Measurements from ENCODE around the gene CORO1C. TPM values are rescaled to one million over a fixed set of nuclear protein-coding genes. Genes with fewer than 3 reads are reported as not detected.
A peak's percentile ranks its signal among the peaks of the same experiment; 100 is the strongest.

Gene CORO1C
- total and polyA plus RNA-seq, 2 experiments from 2014 or later: 170 to 403 TPM

DNA sequence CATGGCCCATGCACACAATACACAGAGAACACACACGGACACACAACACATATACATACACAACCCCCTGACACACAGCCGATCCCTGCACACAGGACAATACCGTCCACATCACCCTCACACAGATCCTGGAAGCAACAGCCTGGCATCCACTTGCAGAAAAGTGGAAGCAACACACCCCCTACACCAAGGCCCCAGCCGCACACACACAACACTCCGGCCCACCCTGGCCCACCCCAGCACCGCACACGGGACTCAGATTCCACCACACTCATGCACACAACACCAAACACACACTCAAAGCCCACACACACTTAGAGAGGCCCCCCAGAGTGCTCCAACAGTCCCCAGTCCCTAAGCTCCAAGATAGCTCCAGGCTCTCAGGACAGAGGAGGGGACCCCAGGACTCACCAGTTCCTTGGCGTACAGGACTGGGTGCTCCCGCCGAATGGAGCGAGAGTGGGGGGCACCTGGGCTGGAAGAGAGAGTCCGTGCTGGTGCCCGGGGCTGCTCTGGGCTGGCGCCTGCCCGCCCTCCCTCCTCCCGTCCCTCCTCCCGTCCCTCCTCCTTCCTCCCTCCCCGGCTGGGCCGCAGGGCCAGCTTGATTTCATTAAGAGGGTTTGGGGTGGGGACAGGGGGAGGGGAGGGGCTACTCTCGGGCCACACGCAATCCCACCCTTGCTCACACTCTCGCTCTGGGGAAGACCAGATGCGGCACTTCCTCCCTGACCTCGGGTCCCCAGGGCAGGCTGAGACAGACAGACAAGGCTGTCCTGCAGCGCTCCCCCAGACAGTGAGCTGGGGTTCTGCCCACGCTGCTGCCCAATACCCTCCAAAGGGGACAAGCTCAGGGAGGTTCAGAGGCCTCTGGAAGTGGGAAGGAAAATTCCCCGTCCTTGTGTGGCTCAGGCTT, 133.5 kb downstream of the CORO1C start, which contains the start of gene TMEM119:
TSS of gene TMEM119 (minus strand) at position 526 of the 913 bp plus-strand sequence. CDS start 5,701 bp downstream, outside the sequence.
- Histone ChIP-seq H3K36me3 (ENCODE audit: low read depth) (no peaks in the 10 kb centered on the region), H4K20me1 (ENCODE audit: insufficient read depth) (no peaks in the 10 kb centered on the region), H3K27me3 (replicated peaks; ENCODE audit: insufficient read depth) (no peaks in the 10 kb centered on the region), H3F3A (ENCODE audit: insufficient read depth) (no peaks in the 10 kb centered on the region; the same call in 1 of the 2 replicates), H3K4me3 (peak within 1 kb of the TSS; percentile 71), H3K4me1 (ENCODE audit: insufficient read depth) (peaks cover 18% of the 10 kb centered on the region), H3K9ac (peak within 1 kb of the TSS; percentile 69), H3K4me2 (ENCODE audit: unreplicated experiment) (peak within 1 kb of the TSS; percentile 75), H3K9me3 (ENCODE audit: low read depth) (no peaks in the 10 kb centered on the region), H3K27ac (no peak within 1 kb of the TSS), H3K9me2 (ENCODE audit: insufficient read depth) (no peaks in the 10 kb centered on the region), H3K79me2 (ENCODE audit: insufficient read depth) (peaks cover 35% of the 10 kb centered on the region), H2AFZ (peak within 1 kb of the TSS; percentile 63)
- peak; percentile 66 for DNase-seq
- WGBS, 2 experiments (ENCODE audit: low coverage in 1 of 2, low lambda C conversion rate in 2 of 2, missing lambda C conversion rate in 2 of 2): 1 to 2% methylated on average over 16 to 27 of the region's 27 CpGs
- TF ChIP-seq EZH2phosphoT487 (IDR thresholded peaks at IDR 0.05; ENCODE audit: insufficient read depth, low read depth) (no peak), EZH2 (IDR thresholded peaks at IDR 0.05; ENCODE audit: insufficient read depth, poor library complexity, severe bottlenecking) (no peak)
- in situ Hi-C loops (cut with MboI): no loop called here

DNA sequence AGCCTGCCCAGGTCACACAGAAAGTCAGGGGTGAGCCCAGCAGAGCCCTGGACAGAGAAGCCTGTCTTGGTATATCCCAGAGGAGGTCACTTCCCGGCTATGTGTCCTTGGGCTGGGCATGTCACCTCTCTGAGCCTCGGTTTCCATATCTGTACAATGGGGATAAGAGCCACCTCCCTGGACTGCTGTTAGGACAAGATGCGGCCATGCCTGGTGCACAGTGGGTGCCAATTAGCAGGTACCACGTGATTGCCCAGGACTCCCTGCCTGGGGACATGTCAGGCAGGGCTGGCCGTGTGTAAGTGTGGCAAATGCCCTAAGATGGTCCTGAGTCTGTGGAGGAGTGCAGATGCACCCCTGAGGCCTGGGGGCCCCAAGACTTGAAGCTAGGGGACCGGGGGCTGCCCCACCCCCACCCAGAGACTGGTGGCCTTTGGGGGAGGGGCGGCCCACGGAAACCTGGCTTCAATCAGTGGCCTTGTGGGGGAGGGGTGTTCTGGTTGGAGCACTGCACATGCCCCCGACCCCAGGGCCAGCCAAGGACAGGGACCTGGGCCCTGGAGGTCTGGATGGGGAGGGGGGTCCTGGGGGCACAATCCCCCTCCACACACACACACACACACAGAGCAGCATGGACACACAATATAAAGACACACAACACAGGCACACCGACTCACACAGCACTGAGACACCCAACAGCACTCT, 134.3 kb downstream of the CORO1C start:
- H4K20me1 ChIP-seq (ENCODE audit: insufficient read depth): no peaks in the 10 kb centered on the region
- H3K4me1 ChIP-seq (ENCODE audit: insufficient read depth): peaks cover 18% of the 10 kb centered on the region
- DNase-seq: peak; percentile 42
- H3K9me2 ChIP-seq (ENCODE audit: insufficient read depth): no peaks in the 10 kb centered on the region
- H3K4me3 ChIP-seq: peak overlapping the region; percentile 71
- H3K27ac ChIP-seq: no peak overlapping the region
- H3K36me3 ChIP-seq (ENCODE audit: low read depth): no peaks in the 10 kb centered on the region
- peak overlapping the region; percentile 75 for H3K4me2 ChIP-seq (ENCODE audit: unreplicated experiment)
- peak overlapping the region; percentile 63 for H2AFZ ChIP-seq
- H3K9me3 ChIP-seq (ENCODE audit: low read depth): no peaks in the 10 kb centered on the region
- no peaks in the 10 kb centered on the region for H3K27me3 ChIP-seq (replicated peaks; ENCODE audit: insufficient read depth)
- H3F3A ChIP-seq (ENCODE audit: insufficient read depth): no peaks in the 10 kb centered on the region; the same call in 1 of the 2 replicates
- TF ChIP-seq EZH2 (IDR thresholded peaks at IDR 0.05; ENCODE audit: insufficient read depth, poor library complexity, severe bottlenecking) (no peak), EZH2phosphoT487 (IDR thresholded peaks at IDR 0.05; ENCODE audit: insufficient read depth, low read depth) (no peak)
- H3K79me2 ChIP-seq (ENCODE audit: insufficient read depth): peaks cover 35% of the 10 kb centered on the region
- in situ Hi-C loops (cut with MboI): no loop called here
- whole genome bisulfite sequencing, 2 experiments (ENCODE audit: low coverage in 1 of 2, low lambda C conversion rate in 2 of 2, missing lambda C conversion rate in 2 of 2): 3 to 8% methylated on average over 6 to 10 of the region's 10 CpGs
- peak overlapping the region; percentile 69 for H3K9ac ChIP-seq

DNA sequence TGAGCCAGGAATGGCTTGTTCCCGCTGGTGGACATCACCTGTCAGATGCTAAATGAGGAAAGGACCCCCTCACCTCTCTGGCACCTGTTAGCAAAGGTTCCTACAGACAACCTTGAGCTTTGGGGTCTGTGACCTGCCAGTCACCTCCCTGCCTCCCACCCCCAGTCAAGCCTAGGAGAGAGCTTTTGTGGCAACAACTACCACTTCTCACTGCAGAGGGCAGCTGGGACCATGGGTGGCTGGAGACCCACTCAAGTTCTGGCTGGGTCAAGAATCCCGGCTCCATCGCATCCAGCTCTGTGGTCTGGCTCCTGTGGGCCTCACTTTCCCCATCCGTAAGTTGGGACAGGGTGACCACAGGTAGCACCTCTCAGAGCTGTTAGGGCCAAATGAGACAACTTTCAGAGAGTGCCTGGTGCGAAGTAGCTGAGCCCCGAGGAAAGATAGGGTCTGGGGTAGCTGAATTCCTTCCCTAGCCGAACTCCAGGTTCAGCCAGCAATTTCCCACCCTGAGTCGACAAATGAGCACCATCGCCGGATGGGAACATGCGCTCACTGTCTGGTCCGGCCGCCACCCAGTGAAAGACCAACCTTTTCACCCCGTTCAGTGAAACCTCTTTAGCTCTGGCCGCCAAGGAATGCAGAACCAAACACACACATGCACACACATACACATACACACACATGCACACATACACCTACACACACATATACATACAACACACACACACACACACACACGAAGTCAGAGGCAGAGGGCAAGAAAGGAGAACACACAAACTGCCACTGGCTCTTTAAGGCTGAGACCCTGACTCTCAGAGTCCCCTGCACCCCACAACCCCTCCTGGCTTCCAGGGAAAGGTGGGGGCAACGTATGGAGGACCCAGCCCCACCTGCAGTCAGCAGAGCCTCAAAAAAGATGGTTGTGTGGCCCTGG, 135.3 kb downstream of the CORO1C start:
- Histone ChIP-seq H3K4me3 (peak overlapping the region; percentile 71), H3K9ac (peak overlapping the region; percentile 54), H3K9me2 (ENCODE audit: insufficient read depth) (no peaks in the 10 kb centered on the region), H4K20me1 (ENCODE audit: insufficient read depth) (no peaks in the 10 kb centered on the region), H2AFZ (peak overlapping the region; percentile 20; the same call in 1 of the 2 replicates), H3K9me3 (ENCODE audit: low read depth) (no peaks in the 10 kb centered on the region), H3K36me3 (ENCODE audit: low read depth) (no peaks in the 10 kb centered on the region), H3K4me2 (ENCODE audit: unreplicated experiment) (peak overlapping the region; percentile 75), H3K27ac (no peak overlapping the region), H3K4me1 (ENCODE audit: insufficient read depth) (peaks cover 18% of the 10 kb centered on the region), H3K27me3 (replicated peaks; ENCODE audit: insufficient read depth) (no peaks in the 10 kb centered on the region), H3F3A (ENCODE audit: insufficient read depth) (no peaks in the 10 kb centered on the region; the same call in 1 of the 2 replicates), H3K79me2 (ENCODE audit: insufficient read depth) (peaks cover 35% of the 10 kb centered on the region)
- TF ChIP-seq EZH2 (IDR thresholded peaks at IDR 0.05; ENCODE audit: insufficient read depth, poor library complexity, severe bottlenecking): no peak
- TF ChIP-seq EZH2phosphoT487 (IDR thresholded peaks at IDR 0.05; ENCODE audit: insufficient read depth, low read depth): no peak
- DNase-seq: peak; percentile 45
- 27 to 34% methylated on average over 16 to 17 of the region's 17 CpGs for WGBS, 2 experiments (ENCODE audit: low coverage in 1 of 2, low lambda C conversion rate in 2 of 2, missing lambda C conversion rate in 2 of 2)
- in situ Hi-C loops (cut with MboI): no loop called here

Small RNA genes within 50 kb of the gene (microRNA-seq; reads per million reads assigned to microRNA genes)
- gene MIR4496 (ENCODE audit: borderline number of aligned reads): not detected

Small RNA genes within 50 kb of the gene (small RNA-seq; reads per million reads assigned to genes)
- gene AC087893.2 (ENCODE audit: low read depth, low replicate concordance) (not detected), gene RF00019 (ENCODE audit: low read depth, low replicate concordance) (not detected), gene RF00561 (ENCODE audit: low read depth, low replicate concordance) (not detected), gene RNU7-169P (ENCODE audit: low read depth, low replicate concordance) (not detected)

Other genes with a start within 250 kb of the CORO1C start
- gene FICD, start 216.2 kb downstream of the CORO1C start, total RNA-seq (2014; rRNA removed; shearing (Covaris generic)): 8.6 and 9.4 TPM in 2 replicates
- 11.6 TPM in 2 replicates for gene FICD, start 216.2 kb downstream of the CORO1C start, polyA plus RNA-seq (2016; fragmentation: Nextera tagmentation; extraction: Ambion mirVana)
- 29.7 and 34.0 TPM in 2 replicates for gene SART3, start 170.3 kb downstream of the CORO1C start, total RNA-seq (2014; rRNA removed; shearing (Covaris generic))
- gene SART3, start 170.3 kb downstream of the CORO1C start, polyA plus RNA-seq (2016; fragmentation: Nextera tagmentation; extraction: Ambion mirVana): 20.5 and 20.8 TPM in 2 replicates
- gene ISCU, start 168.9 kb downstream of the CORO1C start, total RNA-seq (2014; rRNA removed; shearing (Covaris generic)): 145 and 159 TPM in 2 replicates
- 237 and 240 TPM in 2 replicates for gene ISCU, start 168.9 kb downstream of the CORO1C start, polyA plus RNA-seq (2016; fragmentation: Nextera tagmentation; extraction: Ambion mirVana)
- 58.6 and 93.2 TPM in 2 replicates for gene TMEM119, start 133.4 kb downstream of the CORO1C start, total RNA-seq (2014; rRNA removed; shearing (Covaris generic))
- gene TMEM119, start 133.4 kb downstream of the CORO1C start, polyA plus RNA-seq (2016; fragmentation: Nextera tagmentation; extraction: Ambion mirVana): 55.5 and 58.1 TPM in 2 replicates
- 4.4 and 6.1 TPM in 2 replicates for gene SELPLG, start 97.6 kb downstream of the CORO1C start, total RNA-seq (2014; rRNA removed; shearing (Covaris generic))
- 6.2 and 6.7 TPM in 2 replicates for gene SELPLG, start 97.6 kb downstream of the CORO1C start, polyA plus RNA-seq (2016; fragmentation: Nextera tagmentation; extraction: Ambion mirVana)
- 21.9 and 33.5 TPM in 2 replicates for gene SSH1, start 126.1 kb upstream of the CORO1C start, total RNA-seq (2014; rRNA removed; shearing (Covaris generic))
- 44.0 and 49.0 TPM in 2 replicates for gene SSH1, start 126.1 kb upstream of the CORO1C start, polyA plus RNA-seq (2016; fragmentation: Nextera tagmentation; extraction: Ambion mirVana)
- not detected in 2 replicates for gene DAO, start 148.6 kb upstream of the CORO1C start, total RNA-seq (2014; rRNA removed; shearing (Covaris generic))
- not detected in 2 replicates for gene DAO, start 148.6 kb upstream of the CORO1C start, polyA plus RNA-seq (2016; fragmentation: Nextera tagmentation; extraction: Ambion mirVana)